ENCODE results near the gene PIK3C2B. TPM values are rescaled to one million over a fixed set of nuclear protein-coding genes. Genes with fewer than 3 reads are reported as not detected.
A peak's percentile ranks its signal among the peaks of the same experiment; 100 is the strongest.

Gene PIK3C2B
- total RNA-seq (10 to 100 TPM in 5 of 7 donors, 1 to 10 TPM in 2; 5.6 to 26.0 (median 12.8) TPM), polyA plus RNA-seq (1 to 10 TPM; 6.2 to 7.9 TPM)
- long read RNA-seq, donor 1, partial matches to known transcripts = 0 of 4 reads
- long read RNA-seq, donor 1, other reads (novel, unspliced or antisense) = 4 of 4 reads
- long read RNA-seq, donor 2, partial matches to known transcripts = 0 of 1 reads
- long read RNA-seq, donor 2, other reads (novel, unspliced or antisense) = 0 of 1 reads
- long read RNA-seq, donor 3, partial matches to known transcripts = 0 of 3 reads
- long read RNA-seq, donor 3, other reads (novel, unspliced or antisense) = 3 of 3 reads

GRCh38 chr1:204494281-204495077 lies at the start of gene PIK3C2B:
TSS of gene PIK3C2B (minus strand) at chr1:204494805. CDS start at chr1:204469802, 25,003 bp downstream.
- H3K4me3 ChIP-seq = peak within 1 kb of the TSS; percentile 76
- no peaks in the 10 kb centered on the region for H3K27me3 ChIP-seq
- intact Hi-C loops (cut with DNase I) = loop anchor here in 2 of 4 donors (5.0 to 10.0 kb wide), 3 partner anchors 47 to 330 kb away; partner anchors contain the start of gene REN (in 1 of the 2)
- DNase-seq = peak; percentile 52 to 76 (median 71)
- H3K4me1 ChIP-seq (ENCODE audit: insufficient read depth) = peaks cover 10% of the 10 kb centered on the region
- TF ChIP-seq EP300 (IDR thresholded peaks at IDR 0.05) (no peak), CTCF (IDR thresholded peaks at IDR 0.05) (peak in 2 of 3 donors; percentile 56 to 73), POLR2A (IDR thresholded peaks at IDR 0.05) (peak; percentile 9)
- 0 to 1% (median 1%) methylated on average over 47 to 68 of the region's 69 CpGs for WGBS, 3 donors
- no peaks in the 10 kb centered on the region for H3K36me3 ChIP-seq
- H3K9me3 ChIP-seq = no peaks in the 10 kb centered on the region
- H3K27ac ChIP-seq = peak within 1 kb of the TSS; percentile 61

GRCh38 chr1:204544321-204544720 lies 49.7 kb upstream of the PIK3C2B start:
- no peaks in the 10 kb centered on the region for H3K27me3 ChIP-seq
- H3K4me3 ChIP-seq = no peak overlapping the region
- no peaks in the 10 kb centered on the region for H3K36me3 ChIP-seq

GRCh38 chr1:204541626-204542025 lies 47.0 kb upstream of the PIK3C2B start:
- no peaks in the 10 kb centered on the region for H3K36me3 ChIP-seq
- WGBS, 3 donors = 40 to 46% (median 45%) methylated on average over 2 of the region's 2 CpGs
- no peak overlapping the region for H3K4me3 ChIP-seq
- H3K27ac ChIP-seq = no peak overlapping the region
- H3K9me3 ChIP-seq = no peaks in the 10 kb centered on the region
- H3K4me1 ChIP-seq (ENCODE audit: insufficient read depth) = no peaks in the 10 kb centered on the region
- no peak for DNase-seq
- TF ChIP-seq CTCF (IDR thresholded peaks at IDR 0.05) (no peak), EP300 (IDR thresholded peaks at IDR 0.05) (no peak), POLR2A (IDR thresholded peaks at IDR 0.05) (no peak)
- intact Hi-C loops (cut with DNase I) = no loop called here
- H3K27me3 ChIP-seq = no peaks in the 10 kb centered on the region

More at GRCh38 chr1:204544321-204544720, 49.7 kb upstream of the PIK3C2B start:
- Histone ChIP-seq H3K9me3 (no peaks in the 10 kb centered on the region), H3K27ac (no peak overlapping the region), H3K4me1 (ENCODE audit: insufficient read depth) (no peaks in the 10 kb centered on the region)
- TF ChIP-seq POLR2A (IDR thresholded peaks at IDR 0.05) (no peak), CTCF (IDR thresholded peaks at IDR 0.05) (no peak), EP300 (IDR thresholded peaks at IDR 0.05) (no peak)
- no peak for DNase-seq
- intact Hi-C loops (cut with DNase I) = no loop called here
- WGBS, 3 donors = 90 to 92% (median 90%) methylated on average over 2 of the region's 2 CpGs

- no peaks in the 10 kb centered on the region for H3K9me3 ChIP-seq
- H3K4me3 ChIP-seq = no peak overlapping the region
- no peaks in the 10 kb centered on the region for H3K36me3 ChIP-seq
- H3K27ac ChIP-seq = no peak overlapping the region
- no peaks in the 10 kb centered on the region for H3K4me1 ChIP-seq (ENCODE audit: insufficient read depth)
- intact Hi-C loops (cut with DNase I) = no loop called here
- no peaks in the 10 kb centered on the region for H3K27me3 ChIP-seq
- TF ChIP-seq POLR2A (IDR thresholded peaks at IDR 0.05) (no peak), EP300 (IDR thresholded peaks at IDR 0.05) (no peak), CTCF (IDR thresholded peaks at IDR 0.05) (no peak)
- DNase-seq = no peak
Measured at GRCh38 chr1:204532832-204533231, 38.2 kb upstream of the PIK3C2B start.

All from ovary (tissue), 10 donors.